GM18499 (cell line): ENCODE measurements around the gene IPO9.
"Not testable (repeated sequence)": the region's sequence is repeated elsewhere in the genome, so short reads cannot be mapped to it uniquely, and the experiment has no call there.

Experiments
- ATAC-seq: cut with Tn5 transposase; IDR thresholded peaks from one replicate; pipeline ENCODE4 v1.9.1; 2021; ENCODE audit warnings: moderate number of reproducible peaks; ENCODE audit not compliant: insufficient read depth, unreplicated experiment

IPO9 gene

GRCh38 chr1:201900476-201900875, 71.5 kb downstream of the IPO9 start:
- no peak for ATAC-seq

GRCh38 chr1:201901036-201901435, 72.1 kb downstream of the IPO9 start:
- ATAC-seq: not testable (repeated sequence)

GRCh38 chr1:201902198-201902597, 73.2 kb downstream of the IPO9 start:
- ATAC-seq: no peak

GRCh38 chr1:201903135-201903534, 74.2 kb downstream of the IPO9 start:
- no peak for ATAC-seq

- no peak for ATAC-seq
Measured at GRCh38 chr1:201904579-201904978, 75.6 kb downstream of the IPO9 start.

- no peak for ATAC-seq
Measured at GRCh38 chr1:201905234-201905890, 76.4 kb downstream of the IPO9 start.

GRCh38 chr1:201906336-201906735, 77.4 kb downstream of the IPO9 start:
- ATAC-seq: no peak

GRCh38 chr1:201907621-201908020, 78.7 kb downstream of the IPO9 start:
- ATAC-seq: no peak

- no peak for ATAC-seq
Measured at GRCh38 chr1:201911826-201912571, 83.0 kb downstream of the IPO9 start.

GRCh38 chr1:201912832-201913231, 83.9 kb downstream of the IPO9 start:
- ATAC-seq: no peak

- no peak for ATAC-seq
Measured at GRCh38 chr1:201914456-201915235, 85.7 kb downstream of the IPO9 start.

GRCh38 chr1:201916649-201917249, 87.8 kb downstream of the IPO9 start:
- no peak for ATAC-seq

GRCh38 chr1:201917362-201918033, 88.5 kb downstream of the IPO9 start:
- ATAC-seq: no peak

GRCh38 chr1:201918343-201918742, 89.4 kb downstream of the IPO9 start:
- no peak for ATAC-seq

GRCh38 chr1:201921952-201922558, 93.1 kb downstream of the IPO9 start:
- no peak for ATAC-seq

GRCh38 chr1:201925301-201925567, 96.3 kb downstream of the IPO9 start:
- no peak for ATAC-seq

- no peak for ATAC-seq
Measured at GRCh38 chr1:201925981-201926645, 97.2 kb downstream of the IPO9 start.

- ATAC-seq: no peak
Measured at GRCh38 chr1:201928266-201928665, 99.3 kb downstream of the IPO9 start.

GRCh38 chr1:201930137-201930536, 101.2 kb downstream of the IPO9 start:
- no peak for ATAC-seq

- ATAC-seq: no peak
Measured at GRCh38 chr1:201930803-201931202, 101.8 kb downstream of the IPO9 start.
